NK-92 treated with Interleukin-12 subunit alpha and Interleukin-12 subunit beta, amount 100 ng/mL, for 24 hours (cell line): ENCODE results near the gene NUP188.

Source experiments
- DNase-seq: peaks from one replicate; lab custom pipeline; 2025; lab: John Stamatoyannopoulos, UW

Gene NUP188

DNA sequence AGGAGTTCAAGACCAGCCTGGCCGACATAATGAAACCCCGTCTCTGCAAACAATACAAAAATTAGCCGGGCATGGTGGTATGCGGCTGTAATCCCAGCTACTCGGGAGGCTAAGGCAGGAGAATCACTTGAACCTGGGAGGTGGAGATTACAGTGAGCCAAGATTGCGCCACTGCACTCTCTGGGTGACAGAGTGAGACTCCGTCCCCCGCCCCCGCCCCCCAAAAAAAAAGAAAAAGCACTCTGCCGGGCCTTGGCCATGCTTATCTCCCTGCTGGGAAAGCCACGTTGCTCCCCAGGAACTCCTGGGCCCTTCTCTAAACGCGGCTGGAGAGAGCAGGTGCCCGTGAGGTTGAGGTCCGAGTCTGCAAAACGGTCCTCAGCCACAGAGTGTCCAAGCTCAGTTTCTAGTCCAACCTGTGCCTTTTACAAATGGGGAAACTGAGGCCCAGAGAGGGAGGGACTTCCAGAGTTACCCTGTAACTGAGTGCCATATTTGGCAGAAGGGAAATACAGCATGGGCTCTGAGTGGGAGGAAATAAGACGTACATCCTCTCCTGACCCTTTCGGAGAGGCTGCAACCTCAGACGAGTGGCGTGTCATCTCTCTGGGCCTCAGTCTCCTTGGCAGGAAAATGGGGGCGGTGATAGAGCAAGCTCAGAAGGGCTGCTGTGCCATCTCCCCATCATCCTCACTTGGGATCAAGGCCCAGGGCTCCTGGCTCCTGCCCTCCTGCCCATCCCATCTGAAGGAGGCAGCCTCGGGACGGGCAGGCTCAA lies 33.3 kb upstream of the NUP188 start:
- DNase-seq, result no peak

GRCh38 chr9:128916204-128916603 lies 31.3 kb upstream of the NUP188 start:
- no peak for DNase-seq

- no peak for DNase-seq
Observed at GRCh38 chr9:128916745-128917144, 30.8 kb upstream of the NUP188 start.

GRCh38 chr9:128917151-128917849 lies 30.2 kb upstream of the NUP188 start:
- no peak for DNase-seq

- DNase-seq, result no peak
Observed at GRCh38 chr9:128918921-128919320, 28.6 kb upstream of the NUP188 start.

GRCh38 chr9:128919402-128920089 lies 28.0 kb upstream of the NUP188 start:
- DNase-seq, result no peak

DNA sequence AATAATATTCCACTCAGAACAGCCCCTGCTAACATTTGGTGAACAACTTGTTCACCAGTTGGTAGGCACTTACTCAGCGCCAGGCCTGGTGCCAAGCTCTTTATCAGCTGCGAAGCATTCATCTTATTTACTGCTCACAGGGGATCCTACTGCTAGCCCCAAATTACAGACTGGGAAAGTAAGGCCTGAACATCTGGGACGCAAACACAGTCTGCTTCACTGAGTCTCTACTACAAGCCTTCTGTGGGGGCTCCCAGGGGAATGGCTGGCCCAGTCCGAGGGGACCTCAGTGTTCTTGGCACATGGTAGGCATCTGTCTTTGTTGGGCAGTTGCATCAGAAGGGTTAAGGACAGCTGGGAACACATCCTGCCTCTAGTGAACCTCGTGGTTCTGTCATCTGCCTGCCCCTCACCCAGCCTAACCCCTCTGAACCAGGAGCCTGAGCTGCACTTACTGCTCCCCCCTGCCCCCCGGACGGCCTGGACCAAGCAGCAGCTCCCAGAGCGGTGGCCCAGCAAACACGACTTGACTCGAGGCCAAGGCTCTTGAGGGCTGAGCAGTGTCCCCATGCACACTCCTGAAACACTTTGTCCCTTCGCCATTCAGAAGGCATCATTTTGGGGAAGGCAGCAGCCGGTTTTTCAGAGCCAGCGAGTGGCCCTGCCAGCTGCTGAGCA lies 27.0 kb upstream of the NUP188 start, which contains the start of gene PHYHD1:
PHYHD1 (plus strand) TSS at position 602 of the 678 bp plus-strand sequence. CDS start 1,342 bp downstream, outside the sequence.
- DNase-seq, result no peak

GRCh38 chr9:128921881-128922763 lies 25.4 kb upstream of the NUP188 start:
- no peak for DNase-seq

DNA sequence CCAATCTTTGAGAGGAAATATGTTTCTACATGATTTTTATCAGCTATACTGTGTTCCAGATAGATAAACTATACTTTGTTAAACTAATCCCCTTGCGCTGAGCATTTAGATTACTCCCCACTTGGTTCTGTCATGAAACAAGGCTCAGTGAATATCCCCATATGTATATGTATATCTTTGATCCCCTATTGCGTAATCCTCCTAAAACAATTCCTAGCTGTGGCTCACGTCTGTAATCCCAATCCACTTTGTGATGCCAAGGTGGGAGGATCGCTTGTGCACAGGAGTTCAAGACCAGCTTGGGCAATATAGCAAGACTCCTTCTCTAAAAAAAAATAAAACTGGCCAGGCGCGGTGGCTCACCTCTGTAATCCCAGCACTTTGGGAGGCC lies 24.0 kb upstream of the NUP188 start:
- DNase-seq, result no peak

- no peak for DNase-seq
Observed at GRCh38 chr9:128927731-128928411, 19.6 kb upstream of the NUP188 start.

DNA sequence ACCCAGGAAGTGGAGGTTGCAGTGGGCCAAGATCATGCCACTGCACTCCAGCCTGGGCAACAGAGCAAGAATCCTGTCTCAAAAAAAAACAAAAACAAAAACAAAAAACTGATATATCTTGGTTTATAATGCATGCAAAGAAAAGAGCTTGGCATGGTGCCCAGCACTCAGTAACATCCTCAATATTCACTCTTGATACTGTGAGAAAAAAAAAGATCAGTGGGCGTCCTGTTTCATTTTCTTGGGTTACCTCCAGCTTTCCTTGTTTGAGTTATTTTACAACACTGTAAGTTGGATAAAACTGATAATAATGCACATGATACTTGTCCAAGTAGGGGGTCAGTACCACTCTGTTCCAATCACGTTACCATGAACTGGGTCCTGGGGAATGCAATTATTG lies 18.9 kb upstream of the NUP188 start:
- DNase-seq, result no peak

DNA sequence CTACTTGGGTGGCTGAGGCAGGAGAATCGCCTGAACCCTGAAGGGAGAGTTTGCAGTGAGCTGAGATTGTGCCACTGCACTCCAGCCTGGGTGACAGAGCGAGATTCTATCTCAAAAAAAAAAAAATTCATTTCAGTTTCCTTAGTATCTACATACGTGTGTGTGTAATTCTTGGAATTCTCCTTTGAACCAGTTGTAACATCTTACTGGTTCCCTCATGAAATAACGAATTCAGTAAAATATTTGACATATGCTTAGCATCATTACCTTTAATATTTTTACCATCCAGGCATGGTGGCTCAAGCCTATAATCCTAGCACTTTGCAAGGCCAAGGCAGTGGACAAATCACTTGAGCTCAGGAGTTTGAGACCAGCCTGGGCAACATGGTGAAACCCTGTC lies 17.9 kb upstream of the NUP188 start:
- DNase-seq, result no peak

GRCh38 chr9:128933731-128934130 lies 13.8 kb upstream of the NUP188 start:
- no peak for DNase-seq

DNA sequence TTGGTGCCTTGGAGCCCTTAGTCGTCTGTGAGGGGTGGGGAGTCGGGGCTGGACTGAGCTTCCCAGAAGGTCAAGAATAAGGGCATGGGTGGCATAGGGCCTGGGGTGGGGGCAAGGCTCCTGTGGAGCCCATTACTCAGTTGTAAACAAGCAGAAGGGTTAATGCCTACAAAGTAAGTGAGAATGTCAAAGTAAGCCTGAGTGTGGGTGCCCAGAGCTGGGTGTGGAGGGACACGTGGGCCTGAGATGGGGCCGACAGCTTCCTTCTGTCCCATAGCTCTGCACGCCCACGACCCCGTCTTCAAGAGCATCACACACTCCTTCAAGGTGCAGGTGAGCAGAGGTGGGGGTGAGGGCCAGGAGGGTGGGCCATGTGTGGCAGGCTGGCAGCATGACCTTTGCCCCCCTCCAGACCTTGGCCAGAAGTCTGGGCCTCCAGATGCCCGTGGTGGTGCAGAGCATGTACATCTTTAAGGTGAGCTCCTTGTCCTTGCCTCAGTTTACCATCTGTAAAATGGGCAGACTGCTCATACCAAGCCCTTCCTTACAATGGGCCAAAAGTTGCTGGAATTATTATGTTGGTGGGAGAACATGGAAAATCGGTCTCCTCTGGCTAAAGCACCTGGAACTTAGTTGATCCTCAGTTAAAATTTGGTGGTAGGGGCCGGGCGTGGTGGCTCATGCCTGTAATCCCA lies 11.2 kb upstream of the NUP188 start:
- DNase-seq, result no peak

- DNase-seq, result no peak
Observed at GRCh38 chr9:128937310-128938165, 10.0 kb upstream of the NUP188 start.

- no peak for DNase-seq
Observed at GRCh38 chr9:128940271-128940921, 7.1 kb upstream of the NUP188 start.

GRCh38 chr9:128940946-128941755 lies 6.3 kb upstream of the NUP188 start:
- no peak for DNase-seq
